GM21619 (cell line): ENCODE data around the gene MICALL1.

Source experiments
- ATAC-seq: cut with Tn5 transposase; IDR thresholded peaks from one replicate; pipeline ENCODE4 v1.9.1; 2021; ENCODE audit not compliant: unreplicated experiment

MICALL1 gene

DNA sequence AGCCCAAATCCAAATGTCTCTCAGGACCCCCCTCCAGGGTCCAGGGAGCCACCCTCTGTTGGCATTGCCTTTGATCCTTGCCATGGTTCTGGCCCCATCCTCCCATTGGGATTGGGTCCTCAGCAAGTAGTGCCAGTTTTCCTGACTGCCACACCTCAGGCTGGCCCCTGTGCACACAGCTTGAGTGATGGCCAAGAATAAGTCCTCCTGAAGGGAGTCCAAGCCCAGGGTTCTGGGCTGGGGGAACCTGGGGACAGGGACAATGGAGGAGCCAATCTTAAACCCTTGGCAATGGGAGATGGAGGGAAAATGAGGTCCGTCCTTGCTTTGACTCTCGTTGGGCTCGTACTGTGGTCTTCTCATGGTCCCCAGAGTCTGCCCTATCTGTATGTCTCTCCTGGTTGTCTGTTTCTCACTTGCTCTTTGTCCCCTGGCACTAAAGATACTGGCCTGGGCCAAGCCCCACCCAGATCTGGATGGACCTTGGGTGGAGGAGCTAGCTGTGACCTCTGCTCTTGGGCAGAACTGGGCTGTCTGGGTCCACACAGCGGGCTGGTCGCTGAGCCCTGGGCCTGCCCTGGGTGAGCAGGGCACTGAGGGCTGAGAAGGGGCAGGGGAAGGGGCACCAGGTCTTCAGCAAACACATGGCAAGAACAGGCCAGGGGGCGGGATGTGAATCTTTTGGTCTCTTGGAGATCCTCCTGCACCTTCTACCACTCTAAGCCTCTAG is 75.3 kb downstream of the MICALL1 start:
- ATAC-seq = no peak

DNA sequence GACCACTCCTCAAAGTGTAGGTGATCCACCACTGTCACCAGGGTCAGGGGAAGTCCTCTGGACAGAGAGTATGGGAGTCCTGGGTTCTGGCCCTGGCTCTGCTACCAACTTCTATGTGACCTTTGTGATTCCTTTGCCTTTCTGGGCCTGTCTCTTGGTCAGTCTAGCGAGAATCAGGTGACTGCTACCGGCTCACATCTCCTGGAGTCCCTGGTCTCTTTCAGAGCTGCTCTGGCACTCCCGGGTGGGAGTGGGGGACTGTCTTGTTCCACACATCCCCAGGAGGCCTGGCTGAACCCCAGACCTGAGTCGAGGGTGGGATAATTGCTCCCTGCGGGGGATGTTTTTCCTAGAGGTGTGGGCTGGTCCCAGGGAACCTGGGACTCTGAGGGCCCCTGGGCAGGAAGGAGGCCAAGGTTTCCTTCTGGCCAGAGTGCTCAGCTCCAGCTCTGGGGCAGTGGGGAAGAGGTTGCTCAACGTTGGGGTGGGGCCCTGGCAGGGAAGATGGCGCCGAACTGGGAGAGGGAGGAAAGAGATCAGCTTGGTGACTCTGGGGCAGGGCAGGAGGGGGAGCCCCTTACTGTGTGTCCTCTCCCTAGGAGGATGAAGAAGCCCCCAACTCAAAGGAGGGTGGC is 76.2 kb downstream of the MICALL1 start:
- ATAC-seq = no peak

DNA sequence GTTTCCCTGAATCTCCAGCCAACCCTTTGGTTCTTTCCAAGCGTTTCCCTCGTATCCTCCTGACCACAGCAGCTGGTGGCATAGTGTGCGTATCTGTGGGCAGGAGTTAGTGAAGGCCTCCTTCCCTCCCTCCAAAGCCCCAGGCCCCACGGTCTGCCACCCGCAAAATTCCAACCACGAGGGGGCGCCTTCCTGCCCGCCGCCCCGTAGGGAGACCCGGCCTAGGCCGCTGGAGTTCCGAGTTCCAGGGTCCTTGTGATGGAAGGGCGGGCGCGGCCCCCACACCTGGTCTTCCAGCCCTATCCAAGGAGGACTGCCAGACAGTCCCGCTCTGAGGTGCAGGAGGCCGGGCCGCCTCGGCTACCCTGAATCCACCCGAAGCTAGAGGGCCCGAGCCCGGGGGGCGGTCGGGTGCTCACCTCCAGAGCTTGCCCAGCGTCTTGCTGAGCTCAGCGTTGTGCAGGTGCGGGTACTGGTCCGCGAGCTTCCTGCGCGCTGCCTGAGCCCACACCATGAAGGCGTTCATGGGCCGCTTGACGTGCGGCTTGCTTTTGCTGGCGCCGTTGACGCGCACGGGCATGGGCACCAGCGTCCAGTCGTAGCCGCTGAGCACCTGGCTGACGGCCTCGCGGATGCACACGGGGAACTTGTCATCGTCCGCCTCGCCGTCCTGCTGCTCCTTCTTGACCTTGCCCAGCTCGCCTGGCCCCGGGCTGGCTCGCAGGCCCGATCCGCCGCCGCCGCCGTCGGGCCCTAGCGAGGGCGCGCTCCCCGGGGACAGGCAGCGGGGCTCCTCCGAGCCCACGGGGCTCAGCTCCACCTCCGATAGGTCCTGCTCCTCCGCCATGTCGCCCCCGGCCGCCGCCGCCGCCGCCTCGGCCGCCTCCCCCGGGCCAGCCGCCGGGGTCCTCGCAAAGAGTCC is 77.1 kb downstream of the MICALL1 start:
- ATAC-seq = no peak

DNA sequence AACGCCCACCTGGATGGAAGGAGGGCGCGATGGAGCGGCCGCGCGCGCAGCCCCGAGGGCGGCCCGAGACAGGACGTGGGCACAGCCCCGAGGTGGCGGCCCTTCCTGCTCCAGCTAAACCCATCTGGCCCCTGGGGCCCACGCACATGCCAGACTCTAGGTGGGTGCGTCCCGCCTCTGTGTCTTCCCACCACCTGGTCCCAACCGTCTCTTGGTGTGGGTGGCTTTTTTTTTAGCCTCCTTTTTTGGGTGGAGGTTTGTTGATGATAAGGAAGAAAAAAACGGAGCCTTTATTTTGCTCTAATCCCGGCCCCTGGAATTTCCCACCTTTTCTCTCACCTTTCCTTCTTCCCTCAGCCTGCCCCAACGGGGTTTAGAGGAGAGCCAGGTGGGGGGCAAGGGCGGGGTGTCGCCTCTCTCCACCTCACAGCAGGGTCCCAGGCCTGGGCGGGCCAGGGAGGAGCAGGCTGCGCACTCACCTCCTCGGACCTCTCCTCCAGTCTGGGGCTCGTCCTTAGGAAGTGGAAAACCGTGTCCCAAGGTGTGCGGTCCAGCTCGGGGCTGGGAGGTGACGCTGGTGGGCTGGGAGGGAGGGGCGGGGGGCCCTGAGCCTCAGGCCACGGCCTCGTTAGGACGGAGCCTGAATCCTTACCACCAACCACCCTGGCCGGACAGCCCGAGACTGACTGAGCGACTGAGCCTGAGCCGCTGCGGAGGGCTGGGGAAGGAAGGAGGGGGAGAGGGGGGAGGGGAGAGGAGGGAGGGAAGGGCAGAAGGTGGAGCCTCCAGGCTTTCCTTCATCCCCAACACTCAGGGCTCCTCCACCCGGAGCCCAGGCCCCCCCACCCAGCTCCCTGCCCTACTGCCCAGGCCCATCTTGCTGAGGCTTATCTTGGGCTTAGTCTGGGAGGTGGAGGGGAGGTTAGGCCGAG is 78.0 kb downstream of the MICALL1 start, which contains the start of gene SOX10:
Gene SOX10 (minus strand): TSS at position 696 of the 932 bp plus-strand sequence. CDS start 771 bp downstream, outside the sequence.
- no peak for ATAC-seq

DNA sequence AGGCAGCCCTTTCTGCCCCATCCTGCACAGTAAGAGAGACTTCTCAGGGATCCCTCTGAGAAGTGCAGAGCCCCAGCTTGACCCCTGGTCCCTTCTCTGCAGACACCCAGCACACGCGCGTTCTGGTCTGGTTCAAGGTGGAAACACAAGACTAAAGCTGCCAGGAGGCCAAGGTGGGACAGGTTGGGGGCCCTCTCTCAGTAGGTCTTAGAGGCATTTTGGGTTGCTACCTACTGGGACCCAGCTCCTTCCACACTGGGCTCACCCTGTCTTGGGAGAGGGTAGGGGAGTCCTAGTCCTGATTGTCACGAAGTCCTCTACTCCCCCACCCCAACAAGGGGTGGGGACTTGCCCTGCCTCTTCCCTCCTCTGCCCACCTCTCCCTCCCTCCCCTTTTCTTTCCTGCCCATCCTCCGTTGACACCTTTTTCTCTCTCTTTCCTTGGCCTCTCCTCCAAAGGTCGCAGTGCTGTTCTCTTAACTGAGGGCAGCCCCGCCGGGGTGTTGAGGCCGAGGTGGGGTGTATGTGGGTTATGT is 79.0 kb downstream of the MICALL1 start:
- ATAC-seq = no peak

DNA sequence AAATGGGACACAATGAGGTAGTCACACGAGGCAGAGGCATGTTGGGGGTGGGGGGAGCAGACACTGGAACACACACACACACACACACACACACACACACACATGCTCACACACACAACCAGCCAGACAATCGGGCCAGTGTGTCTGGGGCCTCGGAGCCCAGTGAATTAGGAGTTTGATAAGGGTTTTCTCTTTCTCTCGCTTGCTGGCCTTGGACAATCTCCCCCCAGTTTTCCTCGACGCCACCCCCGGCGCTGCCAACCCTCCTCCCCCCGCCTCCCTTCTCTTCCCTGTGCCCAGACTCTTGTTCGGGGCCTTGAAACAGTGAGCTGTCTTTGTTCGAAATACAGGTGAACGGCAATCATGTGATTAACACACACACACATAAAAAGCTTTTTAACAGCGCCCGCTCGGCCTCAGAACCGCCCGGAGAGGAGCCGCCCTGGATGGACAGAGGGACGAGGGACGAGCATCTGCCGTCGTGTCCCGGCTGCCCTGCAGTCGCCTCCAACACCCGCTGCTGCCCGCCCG is 79.7 kb downstream of the MICALL1 start:
- ATAC-seq = no peak

DNA sequence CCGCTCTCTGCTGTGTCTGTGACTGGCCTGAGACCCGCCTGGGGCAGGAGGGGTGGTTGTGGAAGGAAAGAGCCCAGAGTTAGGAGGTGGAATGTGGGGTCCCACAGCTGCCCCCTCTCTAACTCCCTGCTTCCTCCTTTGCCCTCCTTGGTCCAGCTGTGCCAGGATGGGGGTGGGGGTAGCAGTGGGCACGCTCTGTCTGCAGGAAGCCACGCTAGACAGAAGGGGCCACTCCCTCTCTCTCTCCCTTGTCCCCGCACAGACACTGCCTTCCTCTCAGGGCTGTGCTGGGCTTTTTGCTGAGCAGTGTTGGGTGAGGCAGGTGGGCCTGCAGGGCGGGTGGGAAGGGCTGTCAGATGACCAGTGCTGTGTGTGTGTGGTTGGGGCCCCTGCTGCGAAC is 80.3 kb downstream of the MICALL1 start:
- no peak for ATAC-seq

DNA sequence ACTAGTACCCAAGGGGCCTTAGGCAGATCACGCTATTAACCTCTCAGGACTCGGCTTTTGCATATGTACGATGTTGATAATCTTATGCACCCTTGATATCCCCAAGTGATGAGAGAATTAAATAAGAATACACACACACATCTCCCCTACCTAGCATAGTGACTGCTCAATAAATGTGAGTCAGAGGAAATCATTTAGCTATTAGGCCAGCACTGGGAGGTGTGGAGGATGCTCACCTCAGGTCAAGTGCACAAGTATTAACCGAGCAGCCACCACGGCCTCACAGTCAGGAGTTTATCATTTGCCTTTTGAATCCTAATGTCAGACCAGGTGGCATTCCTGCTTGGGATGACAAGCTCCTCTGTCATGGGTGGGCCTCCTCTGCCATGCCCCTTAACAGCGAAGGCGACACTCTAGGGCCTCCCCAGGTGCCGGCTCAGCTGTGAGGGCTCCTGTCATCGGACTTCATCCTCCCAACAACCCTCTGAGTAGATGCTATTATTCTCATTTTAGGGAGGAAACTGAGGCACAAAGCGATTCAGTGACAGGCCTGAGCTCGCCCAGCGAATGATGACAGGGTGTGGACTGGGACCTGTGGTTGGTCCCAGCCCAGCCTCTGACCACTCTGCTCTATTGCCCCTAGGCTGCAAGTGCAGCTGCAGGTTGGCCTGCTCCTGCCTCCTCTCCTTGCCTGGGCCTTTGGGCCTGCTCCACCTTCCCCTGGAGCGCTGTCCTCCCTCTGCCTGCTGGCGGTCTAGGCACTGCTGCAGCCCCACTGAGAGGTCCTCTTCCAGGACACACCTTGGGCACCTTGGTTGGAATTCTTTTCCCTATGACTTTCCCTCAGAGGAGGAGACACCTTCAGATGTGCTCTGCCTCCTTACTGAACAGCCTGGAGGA is 83.3 kb downstream of the MICALL1 start:
- ATAC-seq = no peak

DNA sequence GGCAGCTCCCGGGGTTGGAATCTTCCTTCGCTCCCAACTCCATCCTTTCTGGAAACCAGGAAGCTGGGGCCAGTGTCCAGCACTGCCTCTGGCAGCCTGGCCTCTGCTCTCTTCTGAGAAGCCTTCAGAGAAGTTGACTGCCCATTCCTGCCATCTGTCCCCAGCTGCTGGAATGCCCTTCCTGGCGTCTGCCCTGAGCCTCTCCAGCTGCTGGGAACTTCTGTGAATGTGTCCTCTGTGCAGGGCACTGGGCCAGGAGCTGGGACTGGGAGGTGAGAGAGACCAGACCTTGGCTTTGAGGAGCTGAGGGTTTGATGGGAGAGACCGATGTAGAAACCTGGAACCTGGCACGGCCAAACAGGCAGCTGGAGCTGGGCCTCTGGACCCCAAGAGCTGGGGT is 84.2 kb downstream of the MICALL1 start:
- ATAC-seq = no peak

DNA sequence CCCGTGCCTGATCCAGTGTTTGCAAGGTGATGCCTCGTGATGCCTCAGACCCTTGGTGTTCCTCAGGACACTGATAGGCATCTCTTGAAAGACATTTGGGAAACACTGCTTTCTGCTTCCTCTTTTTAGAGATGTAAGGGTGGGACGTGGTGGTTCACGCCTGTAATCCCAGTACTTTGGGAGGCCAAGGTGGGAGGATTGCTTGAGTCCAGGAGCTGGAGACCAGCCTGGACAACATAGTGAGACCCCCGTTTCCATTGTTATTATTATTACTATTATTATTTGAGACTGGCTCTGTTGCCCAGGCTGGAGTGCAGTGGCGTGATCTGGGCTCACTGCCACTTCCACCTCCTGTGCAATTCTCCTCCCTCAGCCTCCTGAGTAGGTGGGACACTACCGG is 84.8 kb downstream of the MICALL1 start:
- no peak for ATAC-seq

DNA sequence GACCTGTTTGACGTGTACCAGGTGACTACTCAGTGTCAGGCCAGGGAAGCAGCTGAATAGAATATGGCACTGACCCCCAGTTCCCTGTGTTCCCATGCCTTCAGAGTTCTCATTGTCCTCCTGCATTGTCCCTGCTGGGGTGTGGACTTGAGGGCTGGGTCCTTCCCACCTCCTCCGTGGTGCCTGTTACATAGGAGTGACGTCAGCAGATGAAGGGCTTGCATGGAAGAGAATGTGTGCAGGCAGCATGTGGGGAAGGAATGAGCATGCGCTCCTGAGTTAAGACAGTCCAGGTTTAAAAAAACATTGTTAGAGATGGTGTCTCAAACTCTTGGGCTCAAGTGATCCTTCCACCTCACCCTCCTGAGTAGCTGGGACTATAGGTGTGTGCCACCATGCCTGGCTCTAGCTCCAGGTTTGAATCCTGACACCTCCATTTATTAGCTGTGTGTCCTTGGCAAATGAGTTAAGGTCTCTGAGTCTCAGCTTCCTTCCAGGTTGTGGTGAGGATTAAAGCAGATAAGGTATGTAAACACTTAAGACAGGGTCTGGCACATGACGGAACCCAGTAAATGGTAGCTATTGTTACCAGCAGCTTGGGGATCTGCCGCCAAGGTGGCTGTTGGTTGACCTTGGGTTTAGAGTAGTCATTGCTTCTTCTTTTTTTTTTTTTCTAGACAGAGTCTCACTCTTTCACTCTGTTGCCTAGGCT is 85.8 kb downstream of the MICALL1 start:
- no peak for ATAC-seq
